ENCODE data around the gene GLIPR1L2.
"Not testable (repeated sequence)": the region's sequence is repeated elsewhere in the genome, so short reads cannot be mapped to it uniquely, and the experiment has no call there.

DNA sequence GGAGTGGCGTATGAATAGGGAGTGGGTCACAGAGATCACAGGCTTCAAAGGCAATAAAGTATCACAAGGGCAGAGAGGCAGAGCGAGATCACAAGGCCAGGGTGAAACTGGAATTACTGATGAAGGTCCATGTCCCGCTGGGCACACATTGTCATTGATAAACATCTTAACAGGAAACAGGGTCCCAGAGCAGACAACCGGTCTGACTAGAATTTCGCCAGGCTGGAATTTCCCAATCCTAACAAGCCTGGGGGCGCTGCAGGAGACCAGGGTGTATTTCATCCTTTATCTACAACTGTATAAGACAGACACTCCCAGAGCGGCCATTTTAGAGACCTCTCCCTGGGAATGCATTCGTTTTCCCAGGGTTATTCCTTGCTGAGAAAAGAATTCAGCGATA is 67.0 kb downstream of the GLIPR1L2 start:
- not testable (repeated sequence) for TF ChIP-seq POLR2A (IDR thresholded peaks at IDR 0.05)
- TF ChIP-seq, protein P1, sequence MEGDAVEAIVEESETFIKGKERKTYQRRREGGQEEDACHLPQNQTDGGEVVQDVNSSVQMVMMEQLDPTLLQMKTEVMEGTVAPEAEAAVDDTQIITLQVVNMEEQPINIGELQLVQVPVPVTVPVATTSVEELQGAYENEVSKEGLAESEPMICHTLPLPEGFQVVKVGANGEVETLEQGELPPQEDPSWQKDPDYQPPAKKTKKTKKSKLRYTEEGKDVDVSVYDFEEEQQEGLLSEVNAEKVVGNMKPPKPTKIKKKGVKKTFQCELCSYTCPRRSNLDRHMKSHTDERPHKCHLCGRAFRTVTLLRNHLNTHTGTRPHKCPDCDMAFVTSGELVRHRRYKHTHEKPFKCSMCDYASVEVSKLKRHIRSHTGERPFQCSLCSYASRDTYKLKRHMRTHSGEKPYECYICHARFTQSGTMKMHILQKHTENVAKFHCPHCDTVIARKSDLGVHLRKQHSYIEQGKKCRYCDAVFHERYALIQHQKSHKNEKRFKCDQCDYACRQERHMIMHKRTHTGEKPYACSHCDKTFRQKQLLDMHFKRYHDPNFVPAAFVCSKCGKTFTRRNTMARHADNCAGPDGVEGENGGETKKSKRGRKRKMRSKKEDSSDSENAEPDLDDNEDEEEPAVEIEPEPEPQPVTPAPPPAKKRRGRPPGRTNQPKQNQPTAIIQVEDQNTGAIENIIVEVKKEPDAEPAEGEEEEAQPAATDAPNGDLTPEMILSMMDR (IDR thresholded peaks at IDR 0.05), result not testable (repeated sequence)

Measured in esophagus squamous epithelium (tissue), 4 donors.